Nephron progenitor cell (in vitro differentiated cells): Measurements from ENCODE around the gene SOSTDC1.

Experiments
- DNase-seq: peaks from one replicate; pipeline ENCODE4 v3.0.0; 2021
- H3K27ac Mint-ChIP-seq: 2 replicates; pipeline ENCODE4 v1.8.0; 2021; ENCODE audit warnings: mild to moderate bottlenecking, moderate library complexity, mixed read lengths
- H3K27me3 Mint-ChIP-seq: 2 replicates; pipeline ENCODE4 v1.8.0; 2021; ENCODE audit warnings: mild to moderate bottlenecking, low read depth, mixed read lengths; ENCODE audit not compliant: poor library complexity
- H3K36me3 Mint-ChIP-seq: 2 replicates; pipeline ENCODE4 v1.8.0; 2021; ENCODE audit warnings: low read depth, mixed read lengths
- H3K4me1 Mint-ChIP-seq: 2 replicates; pipeline ENCODE4 v1.8.0; 2021; ENCODE audit warnings: mixed read lengths
- H3K4me3 Mint-ChIP-seq: 2 replicates; pipeline ENCODE4 v1.8.0; 2021; ENCODE audit warnings: mild to moderate bottlenecking, moderate library complexity, mixed read lengths
- H3K9me3 Mint-ChIP-seq: 2 replicates; pipeline ENCODE4 v1.8.0; 2021; ENCODE audit warnings: mild to moderate bottlenecking, moderate library complexity, mixed read lengths
- TF ChIP-seq, protein P1 (sequence below): fragments of 200-600 bp; sonication (generic); IDR thresholded peaks from 2 replicates; pipeline ENCODE4 v1.5.0; 2021; ENCODE audit warnings: antibody characterized with exemption

The SOSTDC1 gene

GRCh38 chr7:16416289-16417282, 49.0 kb downstream of the SOSTDC1 start:
- H3K4me3 Mint-ChIP-seq: no peak overlapping the region
- peaks cover 8% of the 10 kb centered on the region for H3K9me3 Mint-ChIP-seq
- H3K4me1 Mint-ChIP-seq: peaks cover 15% of the 10 kb centered on the region
- TF ChIP-seq, protein P1, sequence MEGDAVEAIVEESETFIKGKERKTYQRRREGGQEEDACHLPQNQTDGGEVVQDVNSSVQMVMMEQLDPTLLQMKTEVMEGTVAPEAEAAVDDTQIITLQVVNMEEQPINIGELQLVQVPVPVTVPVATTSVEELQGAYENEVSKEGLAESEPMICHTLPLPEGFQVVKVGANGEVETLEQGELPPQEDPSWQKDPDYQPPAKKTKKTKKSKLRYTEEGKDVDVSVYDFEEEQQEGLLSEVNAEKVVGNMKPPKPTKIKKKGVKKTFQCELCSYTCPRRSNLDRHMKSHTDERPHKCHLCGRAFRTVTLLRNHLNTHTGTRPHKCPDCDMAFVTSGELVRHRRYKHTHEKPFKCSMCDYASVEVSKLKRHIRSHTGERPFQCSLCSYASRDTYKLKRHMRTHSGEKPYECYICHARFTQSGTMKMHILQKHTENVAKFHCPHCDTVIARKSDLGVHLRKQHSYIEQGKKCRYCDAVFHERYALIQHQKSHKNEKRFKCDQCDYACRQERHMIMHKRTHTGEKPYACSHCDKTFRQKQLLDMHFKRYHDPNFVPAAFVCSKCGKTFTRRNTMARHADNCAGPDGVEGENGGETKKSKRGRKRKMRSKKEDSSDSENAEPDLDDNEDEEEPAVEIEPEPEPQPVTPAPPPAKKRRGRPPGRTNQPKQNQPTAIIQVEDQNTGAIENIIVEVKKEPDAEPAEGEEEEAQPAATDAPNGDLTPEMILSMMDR: no peak
- H3K27ac Mint-ChIP-seq: no peak overlapping the region
- H3K36me3 Mint-ChIP-seq: no peaks in the 10 kb centered on the region
- H3K27me3 Mint-ChIP-seq: no peaks in the 10 kb centered on the region
- DNase-seq: no peak

DNA sequence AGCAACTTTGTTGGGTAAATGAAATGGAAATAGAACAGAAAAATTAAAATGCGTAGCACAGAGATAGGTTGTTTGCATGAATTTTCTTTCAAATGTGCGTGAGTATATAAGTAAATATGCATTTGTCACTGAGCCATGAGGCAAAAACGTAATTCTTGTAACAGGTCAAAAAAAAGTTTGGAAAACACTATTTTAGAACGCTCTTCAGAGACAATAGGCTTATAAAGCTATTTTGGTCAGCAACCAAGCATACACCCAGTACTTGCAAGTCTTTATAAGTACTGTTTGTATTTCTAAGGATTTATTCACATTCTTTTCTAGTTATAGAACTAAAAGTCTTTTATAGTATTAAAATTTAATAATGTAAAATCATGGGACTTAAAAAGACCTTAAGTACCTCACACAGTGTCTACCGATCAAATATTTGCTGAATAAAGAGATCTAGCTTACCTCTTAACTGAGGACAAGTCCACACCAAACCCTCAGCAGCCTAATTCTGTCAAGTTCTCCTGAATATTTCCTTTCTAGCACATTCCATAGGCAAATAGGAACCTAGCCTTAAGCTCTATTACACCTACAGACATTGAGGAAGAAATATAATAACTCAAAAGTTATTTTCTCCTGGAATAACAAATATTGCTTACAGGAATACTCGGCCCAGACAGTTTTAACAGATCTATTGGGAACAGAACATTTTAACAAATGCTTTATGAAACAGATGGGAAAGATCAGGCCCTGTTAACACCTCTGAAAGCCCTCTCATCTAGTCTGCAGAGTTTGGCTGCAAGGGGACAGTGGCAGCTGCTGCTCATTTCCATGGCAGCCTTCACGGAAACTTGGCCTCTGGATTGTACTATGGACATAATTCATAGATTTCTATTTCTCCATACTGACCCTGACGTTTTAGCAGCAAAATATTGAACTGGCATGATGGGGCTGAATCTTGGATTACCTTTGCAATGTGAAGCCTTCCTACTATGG, 53.0 kb downstream of the SOSTDC1 start:
- DNase-seq: no peak
- no peak overlapping the region for H3K27ac Mint-ChIP-seq
- TF ChIP-seq, protein P1: no peak
- H3K4me1 Mint-ChIP-seq: peaks cover 6% of the 10 kb centered on the region
- no peak overlapping the region for H3K4me3 Mint-ChIP-seq
- peaks cover 4% of the 10 kb centered on the region for H3K9me3 Mint-ChIP-seq
- H3K27me3 Mint-ChIP-seq: peaks cover 2% of the 10 kb centered on the region
- H3K36me3 Mint-ChIP-seq: no peaks in the 10 kb centered on the region
